ENCODE results near the gene ZBTB46. TPM values are rescaled to one million over a fixed set of nuclear protein-coding genes. Genes with fewer than 3 reads are reported as not detected.

Gene ZBTB46
- total RNA-seq, 1 experiment from 2014 or later, result 18.9 TPM

DNA sequence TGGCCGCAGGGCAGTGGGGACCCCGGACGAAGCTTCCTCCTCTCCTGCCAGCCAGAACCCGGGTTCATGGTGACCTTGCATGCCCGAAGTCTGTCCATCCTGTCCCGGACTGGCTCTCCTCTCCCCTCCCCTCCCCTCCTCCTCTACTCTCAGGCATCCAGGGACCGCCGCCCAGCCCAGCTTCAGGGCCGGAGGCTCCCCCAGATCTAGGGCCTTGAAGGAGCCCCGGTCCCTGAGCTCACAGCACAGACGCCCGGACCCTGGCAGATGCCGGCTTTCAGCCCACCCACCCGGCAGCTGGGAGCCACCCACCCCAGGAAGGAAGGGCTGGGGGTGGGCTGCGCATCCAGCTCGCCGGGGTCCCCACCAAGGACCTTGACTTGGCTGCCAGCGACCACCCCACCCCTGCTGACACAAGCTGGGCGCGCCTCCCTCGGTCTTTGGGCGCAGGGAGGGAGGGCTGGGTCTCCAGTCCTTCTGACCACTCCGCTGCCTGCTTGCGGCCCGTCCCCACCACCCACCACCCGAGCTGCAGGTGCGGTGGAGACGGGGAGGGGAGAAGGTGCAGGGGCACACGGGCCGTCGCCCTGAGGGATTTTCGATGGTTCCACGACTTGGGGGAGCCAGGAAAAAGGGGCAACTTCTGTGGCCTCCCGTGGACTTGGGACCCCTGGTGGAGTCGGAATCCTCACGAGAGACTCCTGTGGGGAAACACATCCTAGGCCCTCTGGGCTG lies 24.5 kb upstream of the ZBTB46 start:
- TF ChIP-seq, protein P1, sequence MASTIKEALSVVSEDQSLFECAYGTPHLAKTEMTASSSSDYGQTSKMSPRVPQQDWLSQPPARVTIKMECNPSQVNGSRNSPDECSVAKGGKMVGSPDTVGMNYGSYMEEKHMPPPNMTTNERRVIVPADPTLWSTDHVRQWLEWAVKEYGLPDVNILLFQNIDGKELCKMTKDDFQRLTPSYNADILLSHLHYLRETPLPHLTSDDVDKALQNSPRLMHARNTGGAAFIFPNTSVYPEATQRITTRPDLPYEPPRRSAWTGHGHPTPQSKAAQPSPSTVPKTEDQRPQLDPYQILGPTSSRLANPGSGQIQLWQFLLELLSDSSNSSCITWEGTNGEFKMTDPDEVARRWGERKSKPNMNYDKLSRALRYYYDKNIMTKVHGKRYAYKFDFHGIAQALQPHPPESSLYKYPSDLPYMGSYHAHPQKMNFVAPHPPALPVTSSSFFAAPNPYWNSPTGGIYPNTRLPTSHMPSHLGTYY (CRISPR knock-in tag; IDR thresholded peaks at IDR 0.05), result no peak
- TF ChIP-seq FOXP1 (CRISPR knock-in tag; IDR thresholded peaks at IDR 0.05; ENCODE audit: borderline replicate concordance) (no peak), ZNF671 (CRISPR knock-in tag; IDR thresholded peaks at IDR 0.05) (no peak), ATF1 (CRISPR knock-in tag; IDR thresholded peaks at IDR 0.05) (no peak)
- TF ChIP-seq, protein P2, sequence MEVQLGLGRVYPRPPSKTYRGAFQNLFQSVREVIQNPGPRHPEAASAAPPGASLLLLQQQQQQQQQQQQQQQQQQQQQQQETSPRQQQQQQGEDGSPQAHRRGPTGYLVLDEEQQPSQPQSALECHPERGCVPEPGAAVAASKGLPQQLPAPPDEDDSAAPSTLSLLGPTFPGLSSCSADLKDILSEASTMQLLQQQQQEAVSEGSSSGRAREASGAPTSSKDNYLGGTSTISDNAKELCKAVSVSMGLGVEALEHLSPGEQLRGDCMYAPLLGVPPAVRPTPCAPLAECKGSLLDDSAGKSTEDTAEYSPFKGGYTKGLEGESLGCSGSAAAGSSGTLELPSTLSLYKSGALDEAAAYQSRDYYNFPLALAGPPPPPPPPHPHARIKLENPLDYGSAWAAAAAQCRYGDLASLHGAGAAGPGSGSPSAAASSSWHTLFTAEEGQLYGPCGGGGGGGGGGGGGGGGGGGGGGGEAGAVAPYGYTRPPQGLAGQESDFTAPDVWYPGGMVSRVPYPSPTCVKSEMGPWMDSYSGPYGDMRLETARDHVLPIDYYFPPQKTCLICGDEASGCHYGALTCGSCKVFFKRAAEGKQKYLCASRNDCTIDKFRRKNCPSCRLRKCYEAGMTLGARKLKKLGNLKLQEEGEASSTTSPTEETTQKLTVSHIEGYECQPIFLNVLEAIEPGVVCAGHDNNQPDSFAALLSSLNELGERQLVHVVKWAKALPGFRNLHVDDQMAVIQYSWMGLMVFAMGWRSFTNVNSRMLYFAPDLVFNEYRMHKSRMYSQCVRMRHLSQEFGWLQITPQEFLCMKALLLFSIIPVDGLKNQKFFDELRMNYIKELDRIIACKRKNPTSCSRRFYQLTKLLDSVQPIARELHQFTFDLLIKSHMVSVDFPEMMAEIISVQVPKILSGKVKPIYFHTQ (CRISPR knock-in tag; IDR thresholded peaks at IDR 0.05), result no peak
- ATAC-seq, result peak; percentile 9
- Mint-ChIP-seq H3K36me3 (no peaks in the 10 kb centered on the region), H3K27me3 (ENCODE audit: low read depth) (peaks cover 9% of the 10 kb centered on the region), H3K4me1 (peaks cover 45% of the 10 kb centered on the region), H3K27ac (no peak overlapping the region), H3K9me3 (no peaks in the 10 kb centered on the region), H3K4me3 (peak overlapping the region; percentile 51)
- no peak for DNase-seq (ENCODE audit: low spot score)
- POLR2A ChIA-PET, result interaction anchor here (0.8 to 2.7 kb wide), 4 partner anchors 8 to 318 kb away, joined by 3 to 18 read pairs (median 7); partner anchors contain the start of genes PTK6 and TPD52L2
- CTCF ChIA-PET, result interaction anchor here (0.6 to 3.4 kb wide), 18 partner anchors 8 to 372 kb away, joined by 3 to 29 read pairs (median 4); partner anchors contain the start of genes ARFRP1, PRPF6, SAMD10 and TPD52L2

DNA sequence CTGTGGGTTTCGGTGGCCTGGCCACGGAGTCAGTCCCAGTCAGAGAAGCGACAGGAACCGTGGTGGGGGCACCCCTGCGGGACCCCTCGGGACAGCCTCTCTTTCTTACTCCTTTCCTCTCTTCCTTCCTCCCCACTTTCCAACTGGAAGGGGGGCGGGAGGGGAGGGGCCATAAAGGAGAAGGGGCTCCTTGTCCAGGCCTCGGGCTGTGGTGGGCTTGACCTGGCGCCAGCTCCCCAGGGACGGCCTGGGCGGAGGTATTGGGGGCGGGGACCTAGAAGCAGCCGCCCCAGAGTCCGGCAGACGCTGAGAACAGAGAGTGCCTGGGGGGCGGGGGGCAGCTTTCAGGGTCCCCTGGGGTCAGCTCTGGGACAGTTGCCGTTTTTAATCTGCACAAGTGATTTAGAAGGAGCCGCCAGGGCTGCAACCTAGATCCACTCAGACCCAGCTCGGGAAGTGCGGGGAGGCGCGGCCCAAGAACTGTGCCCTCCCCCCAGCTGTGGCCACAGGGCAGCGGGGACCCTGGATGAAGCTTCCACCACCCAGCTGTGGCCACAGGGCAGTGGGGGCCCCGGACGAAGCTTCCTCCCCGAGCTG lies 23.8 kb upstream of the ZBTB46 start:
- Mint-ChIP-seq H3K27ac (no peak overlapping the region), H3K4me1 (peaks cover 41% of the 10 kb centered on the region), H3K9me3 (no peaks in the 10 kb centered on the region), H3K36me3 (no peaks in the 10 kb centered on the region), H3K4me3 (peak overlapping the region; percentile 49), H3K27me3 (ENCODE audit: low read depth) (peaks cover 9% of the 10 kb centered on the region)
- ATAC-seq, result peak; percentile 2; the same call in 1 of the 2 replicates
- POLR2A ChIA-PET, result interaction anchor here (0.8 to 2.7 kb wide), 4 partner anchors 7 to 317 kb away, joined by 3 to 18 read pairs (median 7); partner anchors contain the start of genes PTK6 and TPD52L2
- TF ChIP-seq SMAD4 (CRISPR knock-in tag; IDR thresholded peaks at IDR 0.05), result no peak
- 0 out of 2 replicates have a peak, but pooled peaks have one; percentile 22 for TF ChIP-seq SP1 (CRISPR knock-in tag; conservative IDR thresholded peaks at IDR 0.05)
- no peak for DNase-seq (ENCODE audit: low spot score)
- CTCF ChIA-PET, result interaction anchor here (0.6 to 3.4 kb wide), 16 partner anchors 8 to 371 kb away, joined by 3 to 29 read pairs (median 4); partner anchors contain the start of genes ARFRP1, PRPF6, SAMD10 and TPD52L2

DNA sequence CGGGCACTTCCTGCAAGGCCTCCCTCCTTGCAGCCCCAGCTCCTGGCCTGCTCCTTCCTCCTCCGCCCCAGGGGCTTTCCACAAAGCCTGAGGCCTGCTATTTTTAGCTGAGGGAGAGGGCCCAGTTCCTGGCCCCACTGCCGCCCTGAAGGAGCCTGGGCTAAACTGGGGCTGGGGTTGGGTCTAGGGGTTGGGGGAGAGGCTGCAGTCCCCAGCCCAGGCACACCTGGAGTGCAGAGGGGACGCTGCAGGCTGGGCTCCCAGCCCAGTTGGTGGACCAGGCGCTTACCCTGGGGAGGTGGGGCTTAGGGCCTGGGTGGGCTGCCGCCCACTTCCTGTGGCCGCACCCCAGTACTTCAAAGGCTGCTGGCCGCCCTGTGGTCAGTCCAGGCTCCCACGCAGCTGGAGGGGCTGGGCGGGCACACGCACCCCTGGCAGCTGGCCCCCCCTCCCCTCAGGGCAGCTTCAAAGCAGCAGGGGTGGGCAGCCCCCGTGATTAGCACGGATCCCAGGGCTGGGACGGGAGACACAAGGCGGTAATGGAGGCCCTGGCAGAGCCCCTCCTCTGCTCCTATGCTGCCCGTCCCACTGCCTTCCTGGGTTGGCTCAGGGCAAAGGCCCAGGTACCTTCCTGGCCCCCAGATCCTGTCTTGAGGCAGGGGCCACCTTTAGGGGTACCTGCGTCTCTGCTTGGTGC lies 23.2 kb upstream of the ZBTB46 start:
- Mint-ChIP-seq H3K36me3 (no peaks in the 10 kb centered on the region), H3K9me3 (no peaks in the 10 kb centered on the region), H3K4me1 (peaks cover 37% of the 10 kb centered on the region), H3K27ac (no peak overlapping the region), H3K4me3 (0 out of 2 replicates have a peak overlapping the region, but pooled peaks have one; percentile 10), H3K27me3 (ENCODE audit: low read depth) (peaks cover 9% of the 10 kb centered on the region)
- CTCF ChIA-PET, result interaction anchor here (0.9 to 3.4 kb wide), 6 partner anchors 69 to 371 kb away, joined by 3 to 29 read pairs (median 7); partner anchors contain the start of genes PRPF6 and SAMD10
- TF ChIP-seq, protein P3, sequence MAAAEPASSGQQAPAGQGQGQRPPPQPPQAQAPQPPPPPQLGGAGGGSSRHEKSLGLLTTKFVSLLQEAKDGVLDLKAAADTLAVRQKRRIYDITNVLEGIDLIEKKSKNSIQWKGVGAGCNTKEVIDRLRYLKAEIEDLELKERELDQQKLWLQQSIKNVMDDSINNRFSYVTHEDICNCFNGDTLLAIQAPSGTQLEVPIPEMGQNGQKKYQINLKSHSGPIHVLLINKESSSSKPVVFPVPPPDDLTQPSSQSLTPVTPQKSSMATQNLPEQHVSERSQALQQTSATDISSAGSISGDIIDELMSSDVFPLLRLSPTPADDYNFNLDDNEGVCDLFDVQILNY (CRISPR knock-in tag; IDR thresholded peaks at IDR 0.05), result no peak
- 0 out of 2 replicates have a peak, but pooled peaks have one; percentile 60 for TF ChIP-seq ETV6 (CRISPR knock-in tag; IDR thresholded peaks at IDR 0.05)
- 0 out of 2 replicates have a peak, but pooled peaks have one; percentile 30 for TF ChIP-seq ZBTB21 (CRISPR knock-in tag; IDR thresholded peaks at IDR 0.05; ENCODE audit: borderline replicate concordance)
- no peak for TF ChIP-seq FOXJ3 (CRISPR knock-in tag; IDR thresholded peaks at IDR 0.05; ENCODE audit: borderline replicate concordance)
- no peak for TF ChIP-seq ZNF416 (CRISPR knock-in tag; IDR thresholded peaks at IDR 0.05)
- TF ChIP-seq SP1 (CRISPR knock-in tag; conservative IDR thresholded peaks at IDR 0.05), result no peak
- TF ChIP-seq NFATC4 (CRISPR knock-in tag; IDR thresholded peaks at IDR 0.05), result no peak
- peak; percentile 15; the same call in 1 of the 2 replicates for TF ChIP-seq FOXP1 (CRISPR knock-in tag; IDR thresholded peaks at IDR 0.05; ENCODE audit: borderline replicate concordance)
- TF ChIP-seq, protein P4, sequence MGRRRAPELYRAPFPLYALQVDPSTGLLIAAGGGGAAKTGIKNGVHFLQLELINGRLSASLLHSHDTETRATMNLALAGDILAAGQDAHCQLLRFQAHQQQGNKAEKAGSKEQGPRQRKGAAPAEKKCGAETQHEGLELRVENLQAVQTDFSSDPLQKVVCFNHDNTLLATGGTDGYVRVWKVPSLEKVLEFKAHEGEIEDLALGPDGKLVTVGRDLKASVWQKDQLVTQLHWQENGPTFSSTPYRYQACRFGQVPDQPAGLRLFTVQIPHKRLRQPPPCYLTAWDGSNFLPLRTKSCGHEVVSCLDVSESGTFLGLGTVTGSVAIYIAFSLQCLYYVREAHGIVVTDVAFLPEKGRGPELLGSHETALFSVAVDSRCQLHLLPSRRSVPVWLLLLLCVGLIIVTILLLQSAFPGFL (CRISPR knock-in tag; IDR thresholded peaks at IDR 0.05; ENCODE audit: borderline replicate concordance), result no peak
- TF ChIP-seq ELF4 (CRISPR knock-in tag; IDR thresholded peaks at IDR 0.05; ENCODE audit: low read depth), result no peak
- TF ChIP-seq, protein P5, sequence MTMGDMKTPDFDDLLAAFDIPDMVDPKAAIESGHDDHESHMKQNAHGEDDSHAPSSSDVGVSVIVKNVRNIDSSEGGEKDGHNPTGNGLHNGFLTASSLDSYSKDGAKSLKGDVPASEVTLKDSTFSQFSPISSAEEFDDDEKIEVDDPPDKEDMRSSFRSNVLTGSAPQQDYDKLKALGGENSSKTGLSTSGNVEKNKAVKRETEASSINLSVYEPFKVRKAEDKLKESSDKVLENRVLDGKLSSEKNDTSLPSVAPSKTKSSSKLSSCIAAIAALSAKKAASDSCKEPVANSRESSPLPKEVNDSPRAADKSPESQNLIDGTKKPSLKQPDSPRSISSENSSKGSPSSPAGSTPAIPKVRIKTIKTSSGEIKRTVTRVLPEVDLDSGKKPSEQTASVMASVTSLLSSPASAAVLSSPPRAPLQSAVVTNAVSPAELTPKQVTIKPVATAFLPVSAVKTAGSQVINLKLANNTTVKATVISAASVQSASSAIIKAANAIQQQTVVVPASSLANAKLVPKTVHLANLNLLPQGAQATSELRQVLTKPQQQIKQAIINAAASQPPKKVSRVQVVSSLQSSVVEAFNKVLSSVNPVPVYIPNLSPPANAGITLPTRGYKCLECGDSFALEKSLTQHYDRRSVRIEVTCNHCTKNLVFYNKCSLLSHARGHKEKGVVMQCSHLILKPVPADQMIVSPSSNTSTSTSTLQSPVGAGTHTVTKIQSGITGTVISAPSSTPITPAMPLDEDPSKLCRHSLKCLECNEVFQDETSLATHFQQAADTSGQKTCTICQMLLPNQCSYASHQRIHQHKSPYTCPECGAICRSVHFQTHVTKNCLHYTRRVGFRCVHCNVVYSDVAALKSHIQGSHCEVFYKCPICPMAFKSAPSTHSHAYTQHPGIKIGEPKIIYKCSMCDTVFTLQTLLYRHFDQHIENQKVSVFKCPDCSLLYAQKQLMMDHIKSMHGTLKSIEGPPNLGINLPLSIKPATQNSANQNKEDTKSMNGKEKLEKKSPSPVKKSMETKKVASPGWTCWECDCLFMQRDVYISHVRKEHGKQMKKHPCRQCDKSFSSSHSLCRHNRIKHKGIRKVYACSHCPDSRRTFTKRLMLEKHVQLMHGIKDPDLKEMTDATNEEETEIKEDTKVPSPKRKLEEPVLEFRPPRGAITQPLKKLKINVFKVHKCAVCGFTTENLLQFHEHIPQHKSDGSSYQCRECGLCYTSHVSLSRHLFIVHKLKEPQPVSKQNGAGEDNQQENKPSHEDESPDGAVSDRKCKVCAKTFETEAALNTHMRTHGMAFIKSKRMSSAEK (CRISPR knock-in tag; IDR thresholded peaks at IDR 0.05; ENCODE audit: borderline replicate concordance), result no peak
- peak; percentile 23 for DNase-seq (ENCODE audit: low spot score)
- POLR2A ChIA-PET, result interaction anchor here (2.7 kb wide), 1 partner anchor 11 kb away, joined by 18 read pairs; the partner anchor contains the start of gene TPD52L2
- ATAC-seq, result peak; percentile 2
